Neuronal stem cell (in vitro differentiated cells): ENCODE data around the gene ITFG2.
A peak's percentile ranks its signal among the peaks of the same experiment; 100 is the strongest.

Source experiments
- DNase-seq: peaks from one replicate; pipeline ENCODE4 v3.0.0-alpha.2; 2013; ENCODE audit warnings: low spot score
- H2AFZ ChIP-seq: one replicate; pipeline ENCODE4 v1.6.1; 2013; ENCODE audit warnings: mild to moderate bottlenecking, low read length, inconsistent platforms
- H2AK5ac ChIP-seq: 2 replicates; pipeline ENCODE4 v1.6.1; 2013; ENCODE audit warnings: low read depth, mild to moderate bottlenecking, inconsistent platforms, low read length, moderate library complexity, mixed read lengths
- H2BK120ac ChIP-seq: 2 replicates; pipeline ENCODE4 v1.6.1; 2013; ENCODE audit warnings: low read depth, mild to moderate bottlenecking, inconsistent platforms, low read length, moderate library complexity, mixed read lengths
- H2BK12ac ChIP-seq: one replicate; pipeline ENCODE4 v1.6.1; 2013; ENCODE audit warnings: low read length, inconsistent platforms
- H2BK15ac ChIP-seq: 2 replicates; pipeline ENCODE4 v1.6.1; 2013; ENCODE audit warnings: mild to moderate bottlenecking, low read length, inconsistent platforms, mixed read lengths
- H2BK5ac ChIP-seq: one replicate; pipeline ENCODE4 v1.6.1; 2013; ENCODE audit warnings: inconsistent platforms, mild to moderate bottlenecking, low read length, moderate library complexity
- H3K14ac ChIP-seq: one replicate; pipeline ENCODE4 v1.6.1; 2013; ENCODE audit warnings: low read length, inconsistent platforms
- H3K18ac ChIP-seq: 2 replicates; pipeline ENCODE4 v1.6.1; 2013; ENCODE audit warnings: low read length, inconsistent platforms
- H3K23ac ChIP-seq: 2 replicates; pipeline ENCODE4 v1.6.1; 2013; ENCODE audit warnings: low read depth, mild to moderate bottlenecking, mixed read lengths, low read length, inconsistent platforms; ENCODE audit not compliant: poor library complexity
- H3K27ac ChIP-seq: replicated peaks from 3 replicates; pipeline ENCODE4 v1.5.1; 2013; ENCODE audit warnings: low read length, inconsistent platforms
- H3K27me3 ChIP-seq, 3 experiments: 2 replicates each; pipeline ENCODE4 v1.6.1; 2013; ENCODE audit warnings: low read length in 3 of 3, mild to moderate bottlenecking in 2 of 3, inconsistent platforms in 1 of 3, low read depth in 1 of 3, mixed read lengths in 1 of 3, moderate library complexity in 1 of 3; ENCODE audit not compliant: control insufficient read depth in 3 of 3, insufficient read depth in 3 of 3
- H3K36me3 ChIP-seq, 2 donors: replicated peaks in 1 of 2; 2 replicates each; pipeline ENCODE4 v1.6.1; 2013; ENCODE audit warnings: low read length in 2 of 2; ENCODE audit not compliant: control insufficient read depth in 2 of 2, insufficient read depth in 2 of 2
- H3K4ac ChIP-seq: 2 replicates; pipeline ENCODE4 v1.6.1; 2013; ENCODE audit warnings: inconsistent platforms, mild to moderate bottlenecking, low read length, moderate library complexity
- H3K4me1 ChIP-seq, 2 donors: 1 replicate in 1 of 2; 2 replicates in 1 of 2; pipeline ENCODE4 v1.6.1; 2013; ENCODE audit warnings: low read length in 2 of 2, low read depth in 1 of 2; ENCODE audit not compliant: control insufficient read depth in 2 of 2, insufficient read depth in 1 of 2
- H3K4me2 ChIP-seq: one replicate; pipeline ENCODE4 v1.6.1; 2013; ENCODE audit warnings: mild to moderate bottlenecking, low read length, inconsistent platforms; ENCODE audit not compliant: insufficient read depth, poor library complexity, severe bottlenecking
- H3K4me3 ChIP-seq, 2 donors: 2 replicates each; pipeline ENCODE4 v1.5.1; 2013; ENCODE audit warnings: low read length in 2 of 2, mild to moderate bottlenecking in 2 of 2, inconsistent platforms in 1 of 2, moderate library complexity in 1 of 2
- H3K79me1 ChIP-seq: one replicate; pipeline ENCODE4 v1.6.1; 2013; ENCODE audit warnings: low read depth, mild to moderate bottlenecking, inconsistent platforms, low read length, moderate library complexity
- H3K9ac ChIP-seq: one replicate; pipeline ENCODE4 v1.6.1; 2013; ENCODE audit warnings: mild to moderate bottlenecking, low read depth, low read length, inconsistent platforms; ENCODE audit not compliant: poor library complexity
- H3K9me3 ChIP-seq, 2 donors: replicated peaks in 1 of 2; 2 replicates each; pipeline versions ENCODE3 to v1.6.1; 2013; ENCODE audit warnings: low read length in 2 of 2, mild to moderate bottlenecking in 2 of 2, inconsistent platforms in 1 of 2, low read depth in 1 of 2, mixed read lengths in 1 of 2, moderate library complexity in 1 of 2; ENCODE audit not compliant: control insufficient read depth in 2 of 2, insufficient read depth in 1 of 2
- H4K8ac ChIP-seq: one replicate; pipeline ENCODE4 v1.6.1; 2013; ENCODE audit warnings: low read depth, mild to moderate bottlenecking, inconsistent platforms, low read length, moderate library complexity
- H4K91ac ChIP-seq: one replicate; pipeline ENCODE4 v1.6.1; 2013; ENCODE audit warnings: low read length, low read depth, mild to moderate bottlenecking, inconsistent platforms; ENCODE audit not compliant: poor library complexity
- WGBS, 2 donors: extraction: QIAGEN DNeasy Blood & Tissue Kit; methylation state at CpG; one replicate each; pipeline ENCODE4 v1.1.7; 2013; ENCODE audit warnings: missing lambda C conversion rate in 2 of 2, mixed read lengths in 1 of 2; ENCODE audit not compliant: insufficient read length in 2 of 2, insufficient replicate concordance in 1 of 2; ENCODE audit errors: extremely low coverage in 2 of 2; 5-methylcytosine and 5-hydroxymethylcytosine counted together

Gene ITFG2

GRCh38 chr12:2834581-2835491 lies 22.4 kb downstream of the ITFG2 start, which contains the start of gene NRIP2:
TSS of gene NRIP2 (minus strand) at chr12:2835035. CDS start at chr12:2834983, 52 bp downstream.
- WGBS, 2 donors, result no CpG with 5 or more reads among the region's 32 CpGs
- Histone ChIP-seq H3K36me3 (peaks cover 1 to 19% of the 10 kb centered on the region in 2 donors), H3K23ac (peak within 1 kb of the TSS; percentile 22), H2BK120ac (no peak within 1 kb of the TSS), H3K9ac (no peak within 1 kb of the TSS), H2BK15ac (peak within 1 kb of the TSS; percentile 14), H3K79me1 (no peaks in the 10 kb centered on the region), H3K14ac (no peak within 1 kb of the TSS), H2BK12ac (no peak within 1 kb of the TSS), H3K9me3 (no peaks in the 10 kb centered on the region), H3K27me3 (no peaks in the 10 kb centered on the region), H2AFZ (peak within 1 kb of the TSS; percentile 56), H3K4me1 (peaks cover 9 to 21% of the 10 kb centered on the region in 2 donors), H2AK5ac (no peak within 1 kb of the TSS), H4K8ac (peak within 1 kb of the TSS; percentile 58), H3K4me2 (no peak within 1 kb of the TSS), H3K4me3 (no peak within 1 kb of the TSS), H3K18ac (peak within 1 kb of the TSS; percentile 79), H3K4ac (no peak within 1 kb of the TSS), H4K91ac (no peak within 1 kb of the TSS), H2BK5ac (no peak within 1 kb of the TSS), H3K27ac (no peak within 1 kb of the TSS)
- DNase-seq, result no peak

- Histone ChIP-seq H4K91ac (no peak overlapping the region), H2BK12ac (no peak overlapping the region), H3K4ac (no peak overlapping the region), H3K36me3 (peaks cover 0 to 10% of the 10 kb centered on the region in 2 donors), H3K4me2 (no peak overlapping the region), H3K18ac (no peak overlapping the region), H3K4me3 (no peak overlapping the region), H3K9me3 (no peaks in the 10 kb centered on the region), H3K9ac (no peak overlapping the region), H3K27ac (no peak overlapping the region), H4K8ac (no peak overlapping the region), H2BK15ac (no peak overlapping the region), H2BK120ac (no peak overlapping the region), H3K23ac (no peak overlapping the region), H2BK5ac (no peak overlapping the region), H3K4me1 (peaks cover 9 to 21% of the 10 kb centered on the region in 2 donors), H3K79me1 (no peaks in the 10 kb centered on the region), H2AFZ (no peak overlapping the region), H2AK5ac (no peak overlapping the region), H3K14ac (no peak overlapping the region), H3K27me3 (no peaks in the 10 kb centered on the region)
- DNase-seq, result no peak
- WGBS, 2 donors, result no CpG with 5 or more reads among the region's 4 CpGs
These were observed 23.4 kb downstream of the ITFG2 start for GRCh38 chr12:2835691-2836403.

DNA sequence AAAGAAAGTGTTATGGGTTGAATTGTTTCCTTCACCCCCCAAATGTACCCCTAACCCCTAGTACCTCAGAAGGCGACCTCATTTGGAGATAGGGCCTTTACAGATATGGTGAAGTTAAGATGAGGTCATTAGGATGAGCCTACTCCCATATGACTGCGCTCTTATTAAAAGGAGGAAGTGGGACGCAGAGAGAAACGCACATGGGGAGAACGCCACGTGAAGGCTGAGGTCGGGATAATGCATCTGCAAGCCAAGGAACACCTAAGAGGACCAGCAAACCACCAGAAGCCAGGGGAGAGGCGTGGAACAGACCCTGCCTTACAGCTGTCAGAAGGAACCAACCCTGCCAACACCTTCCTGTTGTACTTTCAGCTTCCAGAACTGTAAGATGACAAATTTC lies 24.1 kb downstream of the ITFG2 start:
- no peak overlapping the region for H2BK5ac ChIP-seq
- H2BK120ac ChIP-seq, result no peak overlapping the region
- no peak overlapping the region for H3K18ac ChIP-seq
- H2BK12ac ChIP-seq, result no peak overlapping the region
- H3K9ac ChIP-seq, result no peak overlapping the region
- H3K4ac ChIP-seq, result no peak overlapping the region
- H3K79me1 ChIP-seq, result no peaks in the 10 kb centered on the region
- DNase-seq, result no peak
- no peak overlapping the region for H4K8ac ChIP-seq
- H3K27me3 ChIP-seq, result no peaks in the 10 kb centered on the region
- no peak overlapping the region for H2AK5ac ChIP-seq
- H3K4me1 ChIP-seq, result peaks cover 9 to 21% of the 10 kb centered on the region in 2 donors
- H3K14ac ChIP-seq, result no peak overlapping the region
- no peaks in the 10 kb centered on the region for H3K9me3 ChIP-seq
- no peak overlapping the region for H2BK15ac ChIP-seq
- no peak overlapping the region for H4K91ac ChIP-seq
- H2AFZ ChIP-seq, result no peak overlapping the region
- no peak overlapping the region for H3K4me3 ChIP-seq
- WGBS, 2 donors, result no CpG with 5 or more reads among the region's 8 CpGs
- H3K4me2 ChIP-seq, result no peak overlapping the region
- no peak overlapping the region for H3K27ac ChIP-seq
- peaks cover 0 to 6% of the 10 kb centered on the region in 2 donors for H3K36me3 ChIP-seq
- no peak overlapping the region for H3K23ac ChIP-seq
